ENCODE data around the gene PCYT1A. TPM values are rescaled to one million over a fixed set of nuclear protein-coding genes. Genes with fewer than 3 reads are reported as not detected.

Gene PCYT1A
- 29.3 to 38.1 TPM (median 33.4 TPM) in 5 replicates for total RNA-seq (2022; extraction: Qiagen RNA extraction; ENCODE audit: low read depth)

DNA sequence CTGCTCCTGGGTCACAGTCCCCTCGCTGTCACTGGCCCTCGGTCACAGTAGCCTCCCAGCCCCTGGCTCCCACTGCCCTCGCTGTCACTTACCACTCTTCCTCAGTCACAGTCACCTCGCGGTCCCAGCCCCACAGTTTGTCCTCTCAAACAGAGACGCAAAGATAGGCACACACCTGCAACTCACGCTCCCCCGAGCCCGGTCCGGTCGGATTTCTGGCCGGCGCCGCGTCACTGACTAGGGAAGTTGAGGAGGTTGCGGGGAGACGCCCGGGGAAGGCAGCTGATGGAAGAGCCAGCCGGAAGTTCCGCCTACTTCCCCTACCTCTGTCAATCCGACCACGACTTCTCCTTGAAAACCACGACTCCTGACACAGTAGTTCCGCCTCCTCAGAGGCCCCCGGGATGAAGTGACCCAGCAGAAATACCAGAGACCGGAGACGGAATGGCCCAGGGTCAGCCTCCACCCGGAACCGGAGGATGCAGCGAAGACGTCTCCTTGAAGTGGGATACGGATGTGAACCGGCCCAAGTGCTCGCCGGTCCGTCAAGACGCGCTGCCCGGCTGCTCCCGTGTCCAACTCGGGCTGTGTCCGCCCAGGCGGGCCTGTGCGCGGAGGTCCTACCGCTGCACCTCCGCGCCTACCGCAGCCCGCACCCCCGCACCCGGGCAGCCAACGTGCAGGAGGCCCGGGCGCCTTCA, at the start of gene PCYT1A:
TSS of gene PCYT1A (minus strand) at position 287 of the 701 bp plus-strand sequence. CDS start 17,195 bp downstream, outside the sequence.

DNA sequence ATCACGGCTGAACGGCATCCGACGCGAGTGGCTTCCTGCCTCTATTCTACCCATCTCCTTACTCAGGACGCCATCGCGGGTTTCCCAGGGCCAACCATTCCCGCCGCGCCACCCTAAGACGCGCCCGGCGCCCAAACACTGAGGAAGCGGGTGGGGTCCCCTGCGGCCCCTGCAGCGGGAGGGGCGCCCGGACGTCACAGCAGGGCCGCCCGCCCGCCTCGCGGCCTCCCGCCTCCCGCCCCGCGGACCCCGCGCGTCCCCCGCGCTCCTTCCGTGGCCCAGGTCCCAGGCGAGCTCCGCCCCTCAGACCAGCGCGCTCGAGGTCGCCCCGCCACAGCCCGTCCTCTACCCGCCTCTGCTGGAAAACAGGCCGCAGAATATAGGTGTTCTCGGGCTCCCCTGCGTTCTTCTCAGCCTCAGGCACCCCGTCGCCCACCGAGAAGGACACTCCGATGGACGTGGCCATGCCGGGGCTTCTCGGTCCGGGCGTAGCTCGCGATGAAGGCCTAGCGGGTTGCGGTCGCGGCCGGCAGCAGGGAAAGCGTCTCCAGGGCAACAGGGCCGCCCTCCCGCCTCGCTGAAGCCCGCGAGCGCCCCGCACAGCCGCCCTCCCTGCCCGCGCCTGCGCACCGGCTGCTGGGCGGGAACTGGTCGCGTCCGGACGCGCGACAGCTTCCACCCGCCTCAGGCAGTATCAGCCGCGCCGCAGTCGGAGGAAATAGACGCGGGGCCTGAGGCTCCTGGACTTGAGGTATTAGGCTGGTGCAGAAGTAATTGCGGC, 30.4 kb upstream of the PCYT1A start, which contains the start of gene DYNLT2B:
TSS of gene DYNLT2B (minus strand) at position 554 of the 781 bp plus-strand sequence. CDS start at position 466, 88 bp downstream.

DNA sequence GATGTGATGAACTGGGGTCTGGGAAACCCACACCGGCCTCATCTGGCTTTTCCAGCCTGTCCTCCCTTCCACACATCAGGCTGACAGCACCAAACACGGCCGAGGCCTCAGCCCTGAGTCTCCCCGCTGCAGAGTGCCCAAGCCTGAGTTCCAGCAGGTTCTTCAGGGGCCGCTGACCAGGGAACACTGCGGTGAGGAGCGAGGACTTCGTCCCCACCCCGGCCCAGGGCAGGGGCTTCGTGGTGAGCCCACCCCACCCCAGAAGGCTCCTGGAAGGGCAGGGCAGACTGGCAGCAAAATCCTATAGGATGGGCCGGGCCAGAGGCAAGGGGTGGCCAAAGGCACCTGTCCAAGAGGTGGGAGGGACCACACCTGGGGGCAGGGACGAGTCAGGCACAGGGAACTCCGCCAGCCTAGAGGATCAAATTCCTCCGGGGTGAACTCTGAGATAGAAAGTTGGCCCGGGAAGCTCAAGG, 71.4 kb downstream of the PCYT1A start, which contains the start of gene SLC51A:
TSS of gene SLC51A (plus strand) at position 446 of the 476 bp plus-strand sequence. CDS start 179 bp downstream, outside the sequence.

DNA sequence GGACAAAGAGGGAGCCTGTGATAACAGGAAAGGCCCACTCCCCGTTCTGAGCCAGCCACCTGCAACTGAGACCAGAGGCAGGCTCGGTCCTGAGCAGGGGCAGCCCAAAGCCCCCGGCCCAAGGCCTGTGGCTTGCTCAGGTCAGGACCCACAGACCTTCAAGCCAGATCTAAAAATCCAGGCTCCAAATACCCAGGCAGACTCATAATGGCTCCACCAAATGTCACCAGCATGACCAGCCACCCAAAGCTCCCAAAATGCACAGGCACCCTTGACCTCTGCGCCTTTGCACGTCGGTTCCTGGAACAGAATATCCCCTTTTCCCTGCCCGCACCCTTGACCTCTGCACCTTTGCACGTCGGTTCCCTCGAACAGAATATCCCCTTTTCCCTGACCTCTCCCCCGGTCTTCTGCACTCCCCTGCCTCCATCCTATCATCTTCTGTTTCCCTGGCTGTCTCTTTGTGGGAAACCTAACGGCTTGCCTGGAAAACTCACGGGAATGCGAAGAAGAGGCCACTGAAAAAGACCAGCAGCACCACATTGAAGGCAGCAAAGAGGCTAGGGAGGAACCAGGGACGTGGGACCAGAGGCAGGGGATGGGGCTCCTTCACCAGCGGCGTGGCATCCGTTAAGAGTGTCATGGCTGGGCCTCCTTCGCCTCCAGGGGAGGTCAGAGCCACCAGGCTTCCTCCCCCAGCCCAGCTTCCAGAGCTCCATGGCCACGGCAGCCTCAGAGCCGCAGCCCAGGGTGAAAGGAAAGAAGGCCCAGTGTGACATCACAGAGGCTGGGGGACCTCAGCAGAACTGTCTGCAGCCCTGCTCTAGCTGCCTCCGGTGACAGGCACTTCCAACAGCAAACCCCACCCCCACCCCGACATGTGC, 76.6 kb downstream of the PCYT1A start, which contains the start of gene ZDHHC19:
TSS of gene ZDHHC19 (minus strand) at position 728 of the 884 bp plus-strand sequence. CDS start at position 643, 85 bp downstream.

Other genes starting within 250 kb of the PCYT1A start
- gene TFRC, start 205.6 kb downstream of the PCYT1A start, total RNA-seq (2022; extraction: Qiagen RNA extraction; ENCODE audit: low read depth): 81.1 to 102 TPM (median 98.7 TPM) in 5 replicates
- 0.52 TPM in 1 of 5 replicates, not detected in the others for gene ZDHHC19, start 76.3 kb downstream of the PCYT1A start, total RNA-seq (2022; extraction: Qiagen RNA extraction; ENCODE audit: low read depth)
- not detected in 5 replicates for gene SLC51A, start 71.2 kb downstream of the PCYT1A start, total RNA-seq (2022; extraction: Qiagen RNA extraction; ENCODE audit: low read depth)
- gene DYNLT2B, start 30.5 kb upstream of the PCYT1A start, total RNA-seq (2022; extraction: Qiagen RNA extraction; ENCODE audit: low read depth): 21.4 to 27.8 TPM (median 23.7 TPM) in 5 replicates
- gene TM4SF19, start 50.7 kb upstream of the PCYT1A start, total RNA-seq (2022; extraction: Qiagen RNA extraction; ENCODE audit: low read depth): 7.7 to 10.8 TPM (median 9.1 TPM) in 5 replicates
- 4.3 to 9.7 TPM (median 9.0 TPM) in 5 replicates for gene UBXN7, start 144.7 kb upstream of the PCYT1A start, total RNA-seq (2022; extraction: Qiagen RNA extraction; ENCODE audit: low read depth)
- 3.2 to 4.2 TPM (median 4.0 TPM) in 5 replicates for gene RNF168, start 216.0 kb upstream of the PCYT1A start, total RNA-seq (2022; extraction: Qiagen RNA extraction; ENCODE audit: low read depth)
- not detected in 5 replicates for gene SMCO1, start 227.6 kb upstream of the PCYT1A start, total RNA-seq (2022; extraction: Qiagen RNA extraction; ENCODE audit: low read depth)